H9 (cell line): ENCODE measurements around the gene ANKRD28. TPM values are rescaled to one million over a fixed set of nuclear protein-coding genes. Genes with fewer than 3 reads are reported as not detected.

Experiments
- DNase-seq: peaks from one replicate; pipeline ENCODE4 v3.0.0-alpha.2; 2017
- H2AFZ ChIP-seq: one replicate; pipeline ENCODE4 v1.6.1; 2013; ENCODE audit warnings: mild to moderate bottlenecking, low read length, control low read depth, moderate library complexity
- H2AK5ac ChIP-seq: 2 replicates; pipeline ENCODE4 v1.6.1; 2013; ENCODE audit warnings: low read length, control low read depth, mixed read lengths; ENCODE audit not compliant: insufficient read length
- H2BK120ac ChIP-seq: one replicate; pipeline ENCODE4 v1.6.1; 2013; ENCODE audit warnings: low read depth, mild to moderate bottlenecking, low read length, control low read depth, inconsistent platforms; ENCODE audit not compliant: poor library complexity, severe bottlenecking
- H2BK12ac ChIP-seq: 2 replicates; pipeline ENCODE4 v1.6.1; 2013; ENCODE audit warnings: low read length, control low read depth, mixed read lengths, low read depth; ENCODE audit not compliant: insufficient read length
- H2BK15ac ChIP-seq: 2 replicates; pipeline ENCODE4 v1.6.1; 2013; ENCODE audit warnings: low read depth, low read length, control low read depth
- H2BK20ac ChIP-seq: one replicate; pipeline ENCODE4 v1.6.1; 2013; ENCODE audit warnings: low read depth, mild to moderate bottlenecking, low read length, control low read depth, inconsistent platforms; ENCODE audit not compliant: poor library complexity, severe bottlenecking
- H2BK5ac ChIP-seq: 2 replicates; pipeline ENCODE4 v1.6.1; 2013; ENCODE audit warnings: low read length, control low read depth, mixed read lengths; ENCODE audit not compliant: insufficient read length
- H3K14ac ChIP-seq: 2 replicates; pipeline ENCODE4 v1.6.1; 2013; ENCODE audit warnings: low read length, control low read depth; ENCODE audit not compliant: insufficient read depth
- H3K18ac ChIP-seq: 2 replicates; pipeline ENCODE4 v1.6.1; 2013; ENCODE audit warnings: low read depth, mild to moderate bottlenecking, mixed read lengths, low read length, control low read depth; ENCODE audit not compliant: insufficient read length
- H3K23ac ChIP-seq: 2 replicates; pipeline ENCODE4 v1.6.1; 2013; ENCODE audit warnings: low read length, control low read depth, mixed read lengths, low read depth; ENCODE audit not compliant: insufficient read length
- H3K23me2 ChIP-seq: 2 replicates; pipeline ENCODE4 v1.6.1; 2013; ENCODE audit warnings: low read depth, mild to moderate bottlenecking, mixed read lengths, low read length, control low read depth; ENCODE audit not compliant: insufficient read length, poor library complexity, severe bottlenecking
- H3K27ac ChIP-seq: 2 replicates; pipeline ENCODE4 v1.5.1; 2013; ENCODE audit warnings: low read length, control low read depth, mixed read lengths, low read depth; ENCODE audit not compliant: insufficient read length
- H3K27me3 ChIP-seq: 2 replicates; pipeline ENCODE4 v1.6.1; 2013; ENCODE audit warnings: low read length, control low read depth, inconsistent platforms; ENCODE audit not compliant: insufficient read depth
- H3K4ac ChIP-seq: 2 replicates; pipeline ENCODE4 v1.6.1; 2013; ENCODE audit warnings: low read depth, mild to moderate bottlenecking, control low read depth, inconsistent platforms, low read length, moderate library complexity
- H3K4me1 ChIP-seq: 2 replicates; pipeline ENCODE4 v1.6.1; 2013; ENCODE audit warnings: low read length, control low read depth, inconsistent platforms; ENCODE audit not compliant: insufficient read depth
- H3K4me2 ChIP-seq: 2 replicates; pipeline ENCODE4 v1.6.1; 2013; ENCODE audit warnings: low read length, control low read depth, mixed read lengths; ENCODE audit not compliant: insufficient read length, insufficient read depth
- H3K56ac ChIP-seq: 2 replicates; pipeline ENCODE4 v1.6.1; 2013; ENCODE audit warnings: low read depth, mild to moderate bottlenecking, mixed read lengths, low read length, control low read depth; ENCODE audit not compliant: insufficient read length
- H3K79me1 ChIP-seq: 2 replicates; pipeline ENCODE4 v1.6.1; 2013; ENCODE audit warnings: low read depth, mild to moderate bottlenecking, moderate library complexity, low read length, control low read depth, inconsistent platforms; ENCODE audit not compliant: insufficient read depth, poor library complexity, severe bottlenecking
- H3K79me2 ChIP-seq: 2 replicates; pipeline ENCODE4 v1.6.1; 2013; ENCODE audit warnings: low read length, control low read depth, inconsistent platforms; ENCODE audit not compliant: insufficient read depth
- H3K9ac ChIP-seq: 2 replicates; pipeline ENCODE4 v1.6.1; 2013; ENCODE audit warnings: low read length, control low read depth, mixed read lengths; ENCODE audit not compliant: insufficient read length; ENCODE audit errors: extremely low read depth
- H3K9me3 ChIP-seq: one replicate; pipeline ENCODE4 v1.6.1; 2013; ENCODE audit warnings: low read depth, low read length, inconsistent platforms; ENCODE audit not compliant: control insufficient read depth
- H3T11ph ChIP-seq: one replicate; pipeline ENCODE4 v1.6.1; 2013; ENCODE audit warnings: mild to moderate bottlenecking, low read length, control low read depth, inconsistent platforms
- H4K20me1 ChIP-seq: one replicate; pipeline ENCODE4 v1.6.1; 2013; ENCODE audit not compliant: control insufficient read depth, insufficient read length, insufficient read depth
- H4K5ac ChIP-seq: 2 replicates; pipeline ENCODE4 v1.6.1; 2013; ENCODE audit warnings: low read depth, mild to moderate bottlenecking, mixed read lengths, low read length, control low read depth; ENCODE audit not compliant: insufficient read length
- H4K8ac ChIP-seq: replicated peaks from 2 replicates; pipeline ENCODE4 v1.6.1; 2013; ENCODE audit warnings: low read length, control low read depth, mixed read lengths, low read depth; ENCODE audit not compliant: insufficient read length
- H4K91ac ChIP-seq: 2 replicates; pipeline ENCODE4 v1.6.1; 2013; ENCODE audit warnings: low read depth, mild to moderate bottlenecking, moderate library complexity, mixed read lengths, low read length, control low read depth; ENCODE audit not compliant: insufficient read length
- H3K27ac Mint-ChIP-seq, 3 experiments: 2 replicates in 2 of 3; 3 replicates in 1 of 3; pipeline ENCODE4 v1.8.0; 2020 to 2021; ENCODE audit warnings: mixed read lengths in 3 of 3, mild to moderate bottlenecking in 1 of 3, moderate library complexity in 1 of 3
- H3K27me3 Mint-ChIP-seq: 2 replicates; pipeline ENCODE4 v1.8.0; 2021; ENCODE audit warnings: low read depth, mild to moderate bottlenecking, moderate library complexity, mixed read lengths
- H3K36me3 Mint-ChIP-seq, 3 experiments: 2 replicates in 2 of 3; 3 replicates in 1 of 3; pipeline ENCODE4 v1.8.0; 2020 to 2021; ENCODE audit warnings: low read depth in 3 of 3, mixed read lengths in 3 of 3; ENCODE audit not compliant: insufficient read depth in 1 of 3
- H3K4me1 Mint-ChIP-seq, 2 experiments: 2 replicates each; pipeline ENCODE4 v1.8.0; 2020; ENCODE audit warnings: mixed read lengths in 2 of 2
- H3K4me3 Mint-ChIP-seq, 2 experiments: 2 replicates in 1 of 2; 3 replicates in 1 of 2; pipeline ENCODE4 v1.8.0; 2020 to 2021; ENCODE audit warnings: mild to moderate bottlenecking in 2 of 2, mixed read lengths in 2 of 2, moderate library complexity in 1 of 2
- H3K9me3 Mint-ChIP-seq, 2 experiments: 2 replicates in 1 of 2; 3 replicates in 1 of 2; pipeline ENCODE4 v1.8.0; 2020; ENCODE audit warnings: mild to moderate bottlenecking in 2 of 2, mixed read lengths in 2 of 2, moderate library complexity in 1 of 2
- CTCF ChIP-seq: fragments of 200-600 bp; sonication (generic); conservative IDR thresholded peaks from 3 replicates; pipeline ENCODE4 v1.8.0; 2021; ENCODE audit warnings: antibody characterized with exemption, mild to moderate bottlenecking
- WGBS: extraction: QIAGEN DNeasy Blood & Tissue Kit; methylation state at CpG from one replicate; pipeline ENCODE4 v1.1.7; 2013; ENCODE audit warnings: missing lambda C conversion rate, low lambda C conversion rate, mixed read lengths; ENCODE audit not compliant: insufficient read length; ENCODE audit errors: extremely low coverage; 5-methylcytosine and 5-hydroxymethylcytosine counted together
- total RNA-seq: library from RNA; stranded (reverse); gene quantifications from 2 replicates; pipeline ENCODE4 v1.2.1, GENCODE V29; 2021

ANKRD28 gene
- total RNA-seq, 1 experiment from 2014 or later = 59.0 TPM

- no peak overlapping the region for H3K4me3 Mint-ChIP-seq
- Histone ChIP-seq H2BK5ac (no peak overlapping the region), H3K9ac (no peak overlapping the region), H4K91ac (no peak overlapping the region), H3K4ac (no peak overlapping the region), H3K23me2 (no peaks in the 10 kb centered on the region), H2AK5ac (no peak overlapping the region), H2BK120ac (no peak overlapping the region), H2BK15ac (no peak overlapping the region), H4K8ac (no peak overlapping the region), H3K4me1 (no peaks in the 10 kb centered on the region), H3K79me2 (no peaks in the 10 kb centered on the region), H4K20me1 (no peaks in the 10 kb centered on the region), H3K14ac (no peak overlapping the region), H3K4me2 (no peak overlapping the region), H2BK20ac (no peak overlapping the region), H3K23ac (no peak overlapping the region), H2AFZ (no peak overlapping the region), H3K18ac (no peak overlapping the region), H3K79me1 (no peaks in the 10 kb centered on the region), H3K56ac (no peak overlapping the region), H2BK12ac (no peak overlapping the region), H4K5ac (no peak overlapping the region), H3K27ac (no peak overlapping the region), H3K9me3 (no peaks in the 10 kb centered on the region), H3K27me3 (no peaks in the 10 kb centered on the region), H3T11ph (no peak overlapping the region)
- no peak for TF ChIP-seq CTCF
- H3K4me1 Mint-ChIP-seq = peaks cover 2 to 6% of the 10 kb centered on the region in 2 experiments; a peak in 3 of 4 replicates
- WGBS = no CpG with 5 or more reads among the region's 2 CpGs
- H3K9me3 Mint-ChIP-seq = peaks cover 0 to 2% of the 10 kb centered on the region in 2 experiments; a peak in 2 of 5 replicates
- no peak for DNase-seq
- no peaks in the 10 kb centered on the region for H3K27me3 Mint-ChIP-seq
- no peak overlapping the region for H3K27ac Mint-ChIP-seq
- H3K36me3 Mint-ChIP-seq = peaks cover 19 to 36% (median 30%) of the 10 kb centered on the region in 3 experiments
Measured at GRCh38 chr3:15703346-15703745, 94.4 kb downstream of the ANKRD28 start.
